Parathyroid adenoma (tissue), 2 donors: Measurements from ENCODE around the gene ETV6.

ENCODE experiments used
- H2AFZ ChIP-seq: fragments of 300-600 bp; sonication (generic); one replicate; pipeline ENCODE4 v1.7.0; 2017; ENCODE audit warnings: antibody characterized with exemption, mild to moderate bottlenecking
- H3K27ac ChIP-seq: fragments of 300-600 bp; sonication (generic); one replicate; pipeline ENCODE4 v1.7.0; 2017
- H3K27me3 ChIP-seq: fragments of 300-600 bp; sonication (generic); one replicate; pipeline ENCODE4 v1.7.0; 2017; ENCODE audit warnings: low read length; ENCODE audit not compliant: control insufficient read depth, insufficient read depth
- H3K36me3 ChIP-seq: fragments of 300-600 bp; sonication (generic); one replicate; pipeline ENCODE4 v1.7.0; 2017; ENCODE audit warnings: low read length; ENCODE audit not compliant: control insufficient read depth, insufficient read depth
- H3K4me1 ChIP-seq: fragments of 300-600 bp; sonication (generic); one replicate; pipeline ENCODE4 v1.7.0; 2017; ENCODE audit warnings: control low read depth
- H3K4me2 ChIP-seq: fragments of 300-600 bp; sonication (generic); one replicate; pipeline ENCODE4 v1.7.0; 2017; ENCODE audit warnings: low read length
- H3K4me3 ChIP-seq: fragments of 300-600 bp; sonication (generic); one replicate; pipeline ENCODE4 v1.7.0; 2017; ENCODE audit warnings: low read depth, low read length
- H3K79me2 ChIP-seq: fragments of 300-600 bp; sonication (generic); one replicate; pipeline ENCODE4 v1.7.0; 2017; ENCODE audit warnings: control low read depth
- H3K9ac ChIP-seq: fragments of 300-600 bp; sonication (generic); one replicate; pipeline ENCODE4 v1.7.0; 2017; ENCODE audit warnings: mild to moderate bottlenecking
- H3K9me3 ChIP-seq: fragments of 300-600 bp; sonication (generic); one replicate; pipeline ENCODE4 v1.7.0; 2017; ENCODE audit warnings: low read length; ENCODE audit not compliant: control insufficient read depth
- CTCF ChIP-seq: fragments of 300-600 bp; sonication (generic); IDR thresholded peaks from one replicate; pipeline ENCODE4 v1.7.0; 2017; ENCODE audit warnings: antibody characterized with exemption, mild to moderate bottlenecking
- donor health status: primary hyperparathyroidism.

The ETV6 gene

GRCh38 chr12:11650286-11651281, 1.1 kb downstream of the ETV6 start:
- TF ChIP-seq CTCF: no peak
- no peaks in the 10 kb centered on the region for H3K27me3 ChIP-seq
- H3K36me3 ChIP-seq: no peaks in the 10 kb centered on the region
- peak overlapping the region; percentile 76 for H2AFZ ChIP-seq
- peak overlapping the region; percentile 81 for H3K4me3 ChIP-seq
- H3K4me2 ChIP-seq: peak overlapping the region; percentile 87
- no peak overlapping the region for H3K9ac ChIP-seq
- H3K27ac ChIP-seq: peak overlapping the region; percentile 90
- peaks cover 18% of the 10 kb centered on the region for H3K79me2 ChIP-seq
- peaks cover 10% of the 10 kb centered on the region for H3K4me1 ChIP-seq
- H3K9me3 ChIP-seq: no peaks in the 10 kb centered on the region

- peaks cover 10% of the 10 kb centered on the region for H3K4me1 ChIP-seq
- peak overlapping the region; percentile 90 for H3K27ac ChIP-seq
- peak overlapping the region; percentile 87 for H3K4me2 ChIP-seq
Measured at GRCh38 chr12:11651381-11651780, 1.9 kb downstream of the ETV6 start.

GRCh38 chr12:11651785-11652184, 2.3 kb downstream of the ETV6 start:
- Histone ChIP-seq H3K9me3 (no peaks in the 10 kb centered on the region), H3K27ac (peak overlapping the region; percentile 68), H3K27me3 (no peaks in the 10 kb centered on the region), H3K4me3 (peak overlapping the region; percentile 81), H3K79me2 (peaks cover 18% of the 10 kb centered on the region), H3K4me2 (peak overlapping the region; percentile 87), H2AFZ (no peak overlapping the region), H3K4me1 (peaks cover 10% of the 10 kb centered on the region), H3K36me3 (no peaks in the 10 kb centered on the region), H3K9ac (no peak overlapping the region)
- TF ChIP-seq CTCF: no peak

More at GRCh38 chr12:11651381-11651780, 1.9 kb downstream of the ETV6 start:
- Histone ChIP-seq H3K9ac (no peak overlapping the region), H3K9me3 (no peaks in the 10 kb centered on the region), H3K27me3 (no peaks in the 10 kb centered on the region), H3K4me3 (peak overlapping the region; percentile 81), H3K36me3 (no peaks in the 10 kb centered on the region), H2AFZ (no peak overlapping the region), H3K79me2 (peaks cover 18% of the 10 kb centered on the region)
- TF ChIP-seq CTCF: no peak

- peak overlapping the region; percentile 87 for H3K4me2 ChIP-seq
- H3K4me1 ChIP-seq: peaks cover 10% of the 10 kb centered on the region
- TF ChIP-seq CTCF: no peak
- H3K4me3 ChIP-seq: peak overlapping the region; percentile 81
- H3K9me3 ChIP-seq: no peaks in the 10 kb centered on the region
- H3K9ac ChIP-seq: no peak overlapping the region
- H3K36me3 ChIP-seq: no peaks in the 10 kb centered on the region
- H2AFZ ChIP-seq: peak overlapping the region; percentile 9
- peaks cover 22% of the 10 kb centered on the region for H3K79me2 ChIP-seq
- no peaks in the 10 kb centered on the region for H3K27me3 ChIP-seq
- H3K27ac ChIP-seq: peak overlapping the region; percentile 68
Measured at GRCh38 chr12:11652351-11653040, 3.0 kb downstream of the ETV6 start.
